Stimulated activated naive CD8-positive, alpha-beta T cell treated with anti-CD3 and anti-CD28 coated beads, Interleukin-15, Interleukin-2, amounts not matched to agents 100 ng/mL and 50 ng/mL, for 24 hours (primary cell): ENCODE results near the gene PEX13.
"Not testable (repeated sequence)": the region's sequence is repeated elsewhere in the genome, so short reads cannot be mapped to it uniquely, and the experiment has no call there.

ENCODE experiments used
- H3K27ac Mint-ChIP-seq: one replicate; pipeline ENCODE4 v1.8.0; 2021; ENCODE audit warnings: mild to moderate bottlenecking, mixed read lengths
- H3K27me3 Mint-ChIP-seq: one replicate; pipeline ENCODE4 v1.8.0; 2021; ENCODE audit warnings: mixed read lengths
- H3K36me3 Mint-ChIP-seq: one replicate; pipeline ENCODE4 v1.8.0; 2021; ENCODE audit warnings: low read depth, mixed read lengths
- H3K4me1 Mint-ChIP-seq: one replicate; pipeline ENCODE4 v1.8.0; 2021; ENCODE audit warnings: low read depth, mixed read lengths
- H3K4me3 Mint-ChIP-seq: one replicate; pipeline ENCODE4 v1.8.0; 2021; ENCODE audit warnings: mild to moderate bottlenecking, mixed read lengths
- H3K9me3 Mint-ChIP-seq: one replicate; pipeline ENCODE4 v1.8.0; 2021; ENCODE audit warnings: mixed read lengths

PEX13 gene, protein sequence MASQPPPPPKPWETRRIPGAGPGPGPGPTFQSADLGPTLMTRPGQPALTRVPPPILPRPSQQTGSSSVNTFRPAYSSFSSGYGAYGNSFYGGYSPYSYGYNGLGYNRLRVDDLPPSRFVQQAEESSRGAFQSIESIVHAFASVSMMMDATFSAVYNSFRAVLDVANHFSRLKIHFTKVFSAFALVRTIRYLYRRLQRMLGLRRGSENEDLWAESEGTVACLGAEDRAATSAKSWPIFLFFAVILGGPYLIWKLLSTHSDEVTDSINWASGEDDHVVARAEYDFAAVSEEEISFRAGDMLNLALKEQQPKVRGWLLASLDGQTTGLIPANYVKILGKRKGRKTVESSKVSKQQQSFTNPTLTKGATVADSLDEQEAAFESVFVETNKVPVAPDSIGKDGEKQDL

GRCh38 chr2:61017556-61018317 is at the start of gene PEX13, which contains the start of gene PUS10:
Gene PEX13, plus strand, starts transcription at chr2:61017720. Its CDS starts 40 bp downstream, at chr2:61017760.
Gene PUS10, minus strand, starts transcription at chr2:61018255. Its CDS starts 6,365 bp downstream, at chr2:61011890.
- no peaks in the 10 kb centered on the region for H3K9me3 Mint-ChIP-seq
- peaks cover 69% of the 10 kb centered on the region for H3K4me1 Mint-ChIP-seq
- no peaks in the 10 kb centered on the region for H3K27me3 Mint-ChIP-seq
- peak within 1 kb of the TSS; percentile 96 for H3K4me3 Mint-ChIP-seq
- H3K36me3 Mint-ChIP-seq, result peaks cover 19% of the 10 kb centered on the region
- H3K27ac Mint-ChIP-seq, result peak within 1 kb of the TSS; percentile 93

GRCh38 chr2:60972889-60973656 is 44.4 kb upstream of the PEX13 start:
- Mint-ChIP-seq H3K27me3 (no peaks in the 10 kb centered on the region), H3K4me3 (no peak overlapping the region), H3K4me1 (peaks cover 36% of the 10 kb centered on the region), H3K9me3 (no peaks in the 10 kb centered on the region), H3K27ac (no peak overlapping the region), H3K36me3 (no peaks in the 10 kb centered on the region)

DNA sequence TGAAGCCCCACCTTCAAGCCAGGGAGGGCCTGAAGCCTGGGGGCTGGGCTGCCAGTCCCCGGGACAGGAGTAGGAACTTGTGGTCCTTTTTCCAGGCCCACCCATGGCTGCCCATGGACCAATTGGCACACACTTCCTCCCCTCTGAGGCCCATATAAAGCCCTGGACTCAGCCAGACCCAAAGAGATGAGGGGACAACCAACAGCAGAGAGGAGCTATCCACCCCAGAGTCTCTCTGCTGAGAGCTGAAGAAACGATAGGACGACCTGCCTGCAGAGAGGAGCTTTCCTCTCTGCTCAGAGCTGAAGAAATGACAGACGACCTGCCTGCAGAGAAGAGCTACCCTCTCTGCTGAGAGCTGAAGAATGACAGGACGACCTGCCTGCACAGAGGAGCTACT is 43.8 kb upstream of the PEX13 start:
- Mint-ChIP-seq H3K27me3 (no peaks in the 10 kb centered on the region), H3K4me1 (peaks cover 37% of the 10 kb centered on the region), H3K27ac (no peak overlapping the region), H3K9me3 (no peaks in the 10 kb centered on the region), H3K36me3 (no peaks in the 10 kb centered on the region), H3K4me3 (no peak overlapping the region)

- Mint-ChIP-seq H3K36me3 (no peaks in the 10 kb centered on the region), H3K27me3 (no peaks in the 10 kb centered on the region), H3K9me3 (no peaks in the 10 kb centered on the region), H3K27ac (no peak overlapping the region), H3K4me1 (peaks cover 38% of the 10 kb centered on the region), H3K4me3 (no peak overlapping the region)
These were observed 42.9 kb upstream of the PEX13 start for GRCh38 chr2:60974652-60975051.

DNA sequence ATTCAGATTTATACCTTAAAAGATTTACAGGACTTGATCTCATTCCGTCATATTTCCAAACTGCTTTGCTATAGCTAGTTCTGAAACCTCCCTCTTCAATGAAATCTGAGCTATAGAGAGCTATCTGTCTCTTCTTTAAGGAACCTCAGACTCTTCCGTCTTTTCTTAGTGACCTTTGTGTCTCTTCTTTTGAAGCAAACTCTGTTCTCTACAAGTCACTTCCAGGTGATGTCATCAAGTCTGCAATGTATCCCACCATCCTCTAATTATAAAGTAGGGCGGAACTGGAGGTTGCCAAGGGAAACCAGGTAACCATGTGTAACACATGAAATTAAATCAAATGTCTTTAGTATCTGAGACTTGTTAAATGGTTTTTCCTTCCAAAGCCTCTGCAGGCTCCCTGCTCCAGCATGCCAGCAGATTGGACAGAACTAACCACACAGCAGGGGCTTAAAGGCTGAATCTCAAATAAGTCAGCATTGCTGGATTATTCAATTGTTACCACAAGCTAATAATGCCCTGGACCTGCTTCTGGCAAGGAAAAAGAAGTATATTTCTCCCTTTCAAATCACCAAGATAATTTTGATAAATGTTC is 41.2 kb upstream of the PEX13 start:
- no peaks in the 10 kb centered on the region for H3K27me3 Mint-ChIP-seq
- no peak overlapping the region for H3K4me3 Mint-ChIP-seq
- H3K9me3 Mint-ChIP-seq, result no peaks in the 10 kb centered on the region
- H3K27ac Mint-ChIP-seq, result no peak overlapping the region
- H3K4me1 Mint-ChIP-seq, result peaks cover 41% of the 10 kb centered on the region
- H3K36me3 Mint-ChIP-seq, result no peaks in the 10 kb centered on the region

- no peaks in the 10 kb centered on the region for H3K27me3 Mint-ChIP-seq
- H3K4me1 Mint-ChIP-seq, result peaks cover 37% of the 10 kb centered on the region
- H3K27ac Mint-ChIP-seq, result peak overlapping the region; percentile 45
- no peak overlapping the region for H3K4me3 Mint-ChIP-seq
- H3K9me3 Mint-ChIP-seq, result no peaks in the 10 kb centered on the region
- no peaks in the 10 kb centered on the region for H3K36me3 Mint-ChIP-seq
These were observed 40.5 kb upstream of the PEX13 start for GRCh38 chr2:60976875-60977561.

- peaks cover 34% of the 10 kb centered on the region for H3K4me1 Mint-ChIP-seq
- no peaks in the 10 kb centered on the region for H3K27me3 Mint-ChIP-seq
- H3K27ac Mint-ChIP-seq, result peak overlapping the region; percentile 45
- H3K4me3 Mint-ChIP-seq, result no peak overlapping the region
- H3K9me3 Mint-ChIP-seq, result no peaks in the 10 kb centered on the region
- H3K36me3 Mint-ChIP-seq, result no peaks in the 10 kb centered on the region
These were observed 40.0 kb upstream of the PEX13 start for GRCh38 chr2:60977562-60977895.

- Mint-ChIP-seq H3K36me3 (no peaks in the 10 kb centered on the region), H3K4me3 (no peak overlapping the region), H3K27me3 (no peaks in the 10 kb centered on the region), H3K9me3 (no peaks in the 10 kb centered on the region), H3K27ac (no peak overlapping the region), H3K4me1 (peaks cover 33% of the 10 kb centered on the region)
These were observed 38.3 kb upstream of the PEX13 start for GRCh38 chr2:60979231-60979630.

GRCh38 chr2:60980071-60980815 is 37.3 kb upstream of the PEX13 start:
- H3K4me1 Mint-ChIP-seq, result peaks cover 36% of the 10 kb centered on the region
- no peaks in the 10 kb centered on the region for H3K36me3 Mint-ChIP-seq
- no peak overlapping the region for H3K4me3 Mint-ChIP-seq
- H3K27ac Mint-ChIP-seq, result no peak overlapping the region
- no peaks in the 10 kb centered on the region for H3K27me3 Mint-ChIP-seq
- no peaks in the 10 kb centered on the region for H3K9me3 Mint-ChIP-seq

DNA sequence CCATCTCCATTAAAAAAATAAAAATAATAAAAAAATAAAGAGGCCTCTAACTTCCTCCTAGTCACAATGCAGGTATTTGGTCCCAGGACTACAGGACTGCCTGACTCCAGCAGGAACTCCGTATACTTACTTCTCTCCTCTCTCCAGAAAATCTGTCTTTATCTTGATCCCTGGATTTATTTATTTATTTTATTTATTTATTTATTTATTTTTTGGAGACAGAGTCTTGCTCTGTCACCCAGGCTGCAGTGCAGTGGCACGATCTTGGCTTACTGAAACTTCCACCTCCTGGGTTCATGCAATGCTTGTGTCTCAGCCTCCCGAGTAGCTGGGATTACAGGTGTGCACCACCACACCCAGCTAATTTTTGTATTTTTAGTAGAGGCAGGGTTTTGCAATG is 35.5 kb upstream of the PEX13 start:
- H3K4me1 Mint-ChIP-seq, result peaks cover 28% of the 10 kb centered on the region
- not testable (repeated sequence) for H3K9me3 Mint-ChIP-seq, H3K27me3 Mint-ChIP-seq, H3K27ac Mint-ChIP-seq, H3K4me3 Mint-ChIP-seq, H3K36me3 Mint-ChIP-seq

- no peaks in the 10 kb centered on the region for H3K9me3 Mint-ChIP-seq
- no peaks in the 10 kb centered on the region for H3K27me3 Mint-ChIP-seq
- no peak overlapping the region for H3K27ac Mint-ChIP-seq
- no peak overlapping the region for H3K4me3 Mint-ChIP-seq
- peaks cover 9% of the 10 kb centered on the region for H3K4me1 Mint-ChIP-seq
- no peaks in the 10 kb centered on the region for H3K36me3 Mint-ChIP-seq
These were observed 32.8 kb upstream of the PEX13 start for GRCh38 chr2:60984720-60985119.

GRCh38 chr2:60987041-60987440 is 30.5 kb upstream of the PEX13 start:
- Mint-ChIP-seq H3K9me3 (peaks cover 4% of the 10 kb centered on the region), H3K27me3 (no peaks in the 10 kb centered on the region), H3K27ac (no peak overlapping the region), H3K36me3 (peaks cover 18% of the 10 kb centered on the region), H3K4me3 (no peak overlapping the region), H3K4me1 (peaks cover 3% of the 10 kb centered on the region)

DNA sequence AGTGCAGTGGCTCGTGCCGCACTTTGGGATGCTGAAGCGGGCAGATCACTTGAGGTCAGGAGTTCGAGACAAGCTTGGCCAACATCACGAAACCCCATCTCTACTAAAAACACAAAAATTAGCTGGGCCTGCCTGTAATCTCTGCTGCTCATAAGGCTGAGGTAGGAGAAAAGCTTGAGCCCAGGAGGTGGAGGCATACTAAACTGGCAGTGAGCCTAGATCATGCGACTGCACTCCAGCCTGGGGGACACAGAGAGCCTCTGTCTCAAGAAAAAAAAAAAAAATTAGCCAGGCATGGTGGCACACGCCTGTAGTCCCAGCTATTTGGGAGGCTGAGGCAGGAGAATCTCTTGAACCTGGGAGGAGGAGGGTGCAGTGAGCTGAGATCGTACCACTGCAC is 29.9 kb upstream of the PEX13 start:
- H3K27me3 Mint-ChIP-seq, H3K27ac Mint-ChIP-seq, H3K4me1 Mint-ChIP-seq, H3K9me3 Mint-ChIP-seq, H3K4me3 Mint-ChIP-seq: not testable (repeated sequence)
- peaks cover 23% of the 10 kb centered on the region for H3K36me3 Mint-ChIP-seq

DNA sequence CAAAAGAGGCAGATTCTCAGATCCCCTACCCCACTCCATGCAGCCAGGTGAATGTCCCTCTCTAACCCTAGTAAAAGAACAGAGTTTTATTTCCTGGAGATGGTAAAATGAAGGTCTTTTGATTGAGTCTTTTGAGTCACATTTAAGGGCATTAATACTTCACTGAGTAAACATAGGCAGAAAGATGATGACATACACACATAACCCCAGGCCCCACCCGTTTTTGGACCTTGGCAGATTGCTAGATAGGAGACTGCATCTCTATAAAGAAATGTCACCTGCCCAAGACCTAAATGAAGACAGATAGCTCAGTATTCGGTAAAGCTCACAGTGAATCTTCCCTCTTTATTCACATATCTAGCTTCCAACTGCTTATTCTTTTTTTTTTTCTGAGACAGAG is 28.3 kb upstream of the PEX13 start:
- H3K27me3 Mint-ChIP-seq, result no peaks in the 10 kb centered on the region
- H3K9me3 Mint-ChIP-seq, result peaks cover 4% of the 10 kb centered on the region
- peak overlapping the region; percentile 10 for H3K27ac Mint-ChIP-seq
- H3K4me3 Mint-ChIP-seq, result no peak overlapping the region
- H3K36me3 Mint-ChIP-seq, result peaks cover 25% of the 10 kb centered on the region
- peaks cover 19% of the 10 kb centered on the region for H3K4me1 Mint-ChIP-seq
